WTC11 (cell line): ENCODE results near the gene CELF2. TPM values are rescaled to one million over a fixed set of nuclear protein-coding genes. Genes with fewer than 3 reads are reported as not detected.

ENCODE experiments used
- ATAC-seq: fragments of 200-7000 bp; cut with Tn5 transposase; 2 replicates; pipeline ENCODE4 v1.10.0; 2021; ENCODE audit warnings: mild to moderate bottlenecking, moderate library complexity
- CTCF ChIA-PET: fragments of 300-600 bp; sonication (Branson Sonifier 250); formaldehyde crosslinking; loops from one replicate; lab custom pipeline; 2021; ENCODE audit warnings: antibody characterized with exemption; lab: Charles Lee
- POLR2A ChIA-PET: fragments of 350-600 bp; sonication (Branson Sonifier 250); formaldehyde crosslinking; loops from one replicate; lab custom pipeline; 2021; ENCODE audit warnings: antibody characterized with exemption; lab: Charles Lee
- DNase-seq: peaks from one replicate; pipeline ENCODE4 v3.0.0; 2021; ENCODE audit warnings: low spot score
- H3K27ac Mint-ChIP-seq: 2 replicates; pipeline ENCODE4 v1.8.0; 2021; ENCODE audit warnings: mixed read lengths
- H3K27me3 Mint-ChIP-seq: 2 replicates; pipeline ENCODE4 v1.8.0; 2021; ENCODE audit warnings: low read depth, mild to moderate bottlenecking, moderate library complexity, mixed read lengths
- H3K36me3 Mint-ChIP-seq: 2 replicates; pipeline ENCODE4 v1.8.0; 2021; ENCODE audit warnings: mixed read lengths
- H3K4me1 Mint-ChIP-seq: 2 replicates; pipeline ENCODE4 v1.8.0; 2022; ENCODE audit warnings: mixed read lengths
- H3K4me3 Mint-ChIP-seq: 2 replicates; pipeline ENCODE4 v1.8.0; 2021; ENCODE audit warnings: mild to moderate bottlenecking, moderate library complexity, mixed read lengths
- H3K9me3 Mint-ChIP-seq: 2 replicates; pipeline ENCODE4 v1.8.0; 2021; ENCODE audit warnings: mixed read lengths
- AR ChIP-seq: fragments of 250-450 bp; sonication (Bioruptor Pico); IDR thresholded peaks from 2 replicates; pipeline ENCODE4 v1.9.0; 2021; ENCODE audit warnings: mild to moderate bottlenecking
- EMX1 ChIP-seq: fragments of 250-450 bp; sonication (Bioruptor Pico); IDR thresholded peaks from 2 replicates; pipeline ENCODE4 v1.8.0; 2021; ENCODE audit warnings: mild to moderate bottlenecking
- ESRRA ChIP-seq: sonication (generic); formaldehyde crosslinking; IDR thresholded peaks from 2 replicates; pipeline ENCODE4 v1.8.1; 2022; ENCODE audit warnings: mild to moderate bottlenecking, missing genetic modification reagents, borderline replicate concordance
- FOXJ3 ChIP-seq: sonication (generic); formaldehyde crosslinking; IDR thresholded peaks from 2 replicates; pipeline ENCODE4 v1.9.0; 2021; ENCODE audit warnings: missing genetic modification reagents, mild to moderate bottlenecking, borderline replicate concordance
- FOXK1 ChIP-seq: sonication (generic); formaldehyde crosslinking; IDR thresholded peaks from 2 replicates; pipeline ENCODE4 v1.8.0; 2022; ENCODE audit warnings: mild to moderate bottlenecking, moderate library complexity, missing genetic modification reagents
- JUN ChIP-seq: sonication (generic); formaldehyde crosslinking; IDR thresholded peaks from 2 replicates; pipeline ENCODE4 v1.8.0; 2023; ENCODE audit warnings: mild to moderate bottlenecking, missing genetic modification reagents
- KAT7 ChIP-seq: sonication (generic); formaldehyde crosslinking; IDR thresholded peaks from 2 replicates; pipeline ENCODE4 v1.8.1; 2023; ENCODE audit warnings: missing genetic modification reagents, mild to moderate bottlenecking, borderline replicate concordance
- NFYB ChIP-seq: sonication (generic); formaldehyde crosslinking; conservative IDR thresholded peaks from 2 replicates; pipeline ENCODE4 v1.8.0; 2022; ENCODE audit warnings: low read depth, missing genetic modification reagents
- NR1H2 ChIP-seq: sonication (generic); formaldehyde crosslinking; IDR thresholded peaks from 2 replicates; pipeline ENCODE4 v1.9.0; 2021; ENCODE audit warnings: mild to moderate bottlenecking, moderate library complexity, missing genetic modification reagents
- NR2C2 ChIP-seq: sonication (generic); formaldehyde crosslinking; IDR thresholded peaks from 2 replicates; pipeline ENCODE4 v1.8.0; 2022; ENCODE audit warnings: mild to moderate bottlenecking, missing genetic modification reagents
- OVOL2 ChIP-seq: fragments of 250-450 bp; sonication (Bioruptor Pico); IDR thresholded peaks from 2 replicates; pipeline ENCODE4 v1.9.0; 2021; ENCODE audit warnings: mild to moderate bottlenecking, borderline replicate concordance
- PREB ChIP-seq: sonication (generic); formaldehyde crosslinking; IDR thresholded peaks from 2 replicates; pipeline ENCODE4 v1.8.1; 2022; ENCODE audit warnings: mild to moderate bottlenecking, missing genetic modification reagents, moderate library complexity, borderline replicate concordance
- TCF7 ChIP-seq: sonication (generic); formaldehyde crosslinking; IDR thresholded peaks from 2 replicates; pipeline ENCODE4 v1.8.0; 2022; ENCODE audit warnings: mild to moderate bottlenecking, low read depth, missing genetic modification reagents, moderate library complexity
- TEAD1 ChIP-seq: sonication (generic); formaldehyde crosslinking; IDR thresholded peaks from 2 replicates; pipeline ENCODE4 v1.8.0; 2022; ENCODE audit warnings: mild to moderate bottlenecking, missing genetic modification reagents
- USF1 ChIP-seq: sonication (generic); formaldehyde crosslinking; IDR thresholded peaks from 2 replicates; pipeline ENCODE4 v1.8.0; 2022; ENCODE audit warnings: mild to moderate bottlenecking, missing genetic modification reagents
- USF2 ChIP-seq: sonication (generic); formaldehyde crosslinking; IDR thresholded peaks from 2 replicates; pipeline ENCODE4 v1.8.1; 2023; ENCODE audit warnings: mild to moderate bottlenecking, missing genetic modification reagents, moderate library complexity
- ZBTB21 ChIP-seq: sonication (generic); formaldehyde crosslinking; IDR thresholded peaks from 2 replicates; pipeline ENCODE4 v1.8.1; 2023; ENCODE audit warnings: mild to moderate bottlenecking, missing genetic modification reagents, borderline replicate concordance
- ZBTB43 ChIP-seq: sonication (generic); formaldehyde crosslinking; IDR thresholded peaks from 2 replicates; pipeline ENCODE4 v1.8.1; 2023; ENCODE audit warnings: mild to moderate bottlenecking, missing genetic modification reagents
- ZNF138 ChIP-seq: sonication (generic); formaldehyde crosslinking; conservative IDR thresholded peaks from 2 replicates; pipeline ENCODE4 v1.8.1; 2022; ENCODE audit warnings: mild to moderate bottlenecking, moderate library complexity, missing genetic modification reagents
- ZNF317 ChIP-seq: sonication (generic); formaldehyde crosslinking; IDR thresholded peaks from 2 replicates; pipeline ENCODE4 v1.8.1; 2023; ENCODE audit warnings: low read depth, mild to moderate bottlenecking, moderate library complexity, missing genetic modification reagents, borderline replicate concordance
- ZSCAN18 ChIP-seq: fragments of 250-450 bp; sonication (Bioruptor Pico); IDR thresholded peaks from 2 replicates; pipeline ENCODE4 v2.1.2; 2022; ENCODE audit warnings: mild to moderate bottlenecking, moderate library complexity
- total RNA-seq: library from RNA; stranded (reverse); gene quantifications from 3 replicates; pipeline ENCODE4 v1.2.3, GENCODE V29; 2021

Gene CELF2
- total RNA-seq, 1 experiment from 2014 or later: 24.6 TPM

GRCh38 chr10:11339013-11339412 is 321.3 kb downstream of the CELF2 start:
- no peaks in the 10 kb centered on the region for H3K27me3 Mint-ChIP-seq
- DNase-seq (no peak), ATAC-seq (no peak)
- no peak overlapping the region for H3K4me3 Mint-ChIP-seq
- no peak overlapping the region for H3K27ac Mint-ChIP-seq
- no peaks in the 10 kb centered on the region for H3K9me3 Mint-ChIP-seq
- POLR2A ChIA-PET: no interaction called here
- peaks cover 37% of the 10 kb centered on the region for H3K4me1 Mint-ChIP-seq
- CTCF ChIA-PET: no interaction called here
- TF ChIP-seq ZNF317 (no peak), NR1H2 (CRISPR knock-in tag) (no peak)
- H3K36me3 Mint-ChIP-seq: no peaks in the 10 kb centered on the region

GRCh38 chr10:11339660-11340059 is 322.0 kb downstream of the CELF2 start:
- Mint-ChIP-seq H3K4me3 (no peak overlapping the region), H3K27ac (no peak overlapping the region), H3K36me3 (no peaks in the 10 kb centered on the region), H3K4me1 (peaks cover 34% of the 10 kb centered on the region), H3K27me3 (no peaks in the 10 kb centered on the region), H3K9me3 (no peaks in the 10 kb centered on the region)
- no peak for ATAC-seq
- ChIA-PET CTCF (interaction anchor here (1.0 to 1.1 kb wide), 2 partner anchors 69 to 85 kb away, joined by 3 to 4 read pairs; no protein-coding TSS in a partner anchor), POLR2A (no interaction called here)
- TF ChIP-seq ESRRA (CRISPR knock-in tag) (no peak), KAT7 (CRISPR knock-in tag) (no peak), USF2 (no peak), ZBTB21 (CRISPR knock-in tag) (no peak), TEAD1 (CRISPR knock-in tag) (no peak), FOXJ3 (CRISPR knock-in tag) (no peak), NFYB (CRISPR knock-in tag) (no peak), JUN (CRISPR knock-in tag) (no peak), PREB (CRISPR knock-in tag) (no peak), ZSCAN18 (CRISPR knock-in tag) (no peak), USF1 (CRISPR knock-in tag) (no peak), OVOL2 (no peak), ZNF138 (CRISPR knock-in tag) (no peak), NR2C2 (CRISPR knock-in tag) (no peak), AR (CRISPR knock-in tag) (no peak), EMX1 (CRISPR knock-in tag) (no peak), FOXK1 (CRISPR knock-in tag) (no peak), ZBTB43 (CRISPR knock-in tag) (no peak), TCF7 (no peak)
- no peak for DNase-seq
